Stimulated activated CD8-positive, alpha-beta memory T cell treated with anti-CD3 and anti-CD28 coated beads, Interleukin-12 subunit alpha, Interleukin-12 subunit beta, amount 100 ng/mL, for 1 hour (primary cell): ENCODE data around the gene PACC1.

Source experiments
- DNase-seq: peaks from one replicate; pipeline ENCODE4 v3.0.0-alpha.2; 2020; ENCODE audit warnings: low read depth

PACC1 gene

DNA sequence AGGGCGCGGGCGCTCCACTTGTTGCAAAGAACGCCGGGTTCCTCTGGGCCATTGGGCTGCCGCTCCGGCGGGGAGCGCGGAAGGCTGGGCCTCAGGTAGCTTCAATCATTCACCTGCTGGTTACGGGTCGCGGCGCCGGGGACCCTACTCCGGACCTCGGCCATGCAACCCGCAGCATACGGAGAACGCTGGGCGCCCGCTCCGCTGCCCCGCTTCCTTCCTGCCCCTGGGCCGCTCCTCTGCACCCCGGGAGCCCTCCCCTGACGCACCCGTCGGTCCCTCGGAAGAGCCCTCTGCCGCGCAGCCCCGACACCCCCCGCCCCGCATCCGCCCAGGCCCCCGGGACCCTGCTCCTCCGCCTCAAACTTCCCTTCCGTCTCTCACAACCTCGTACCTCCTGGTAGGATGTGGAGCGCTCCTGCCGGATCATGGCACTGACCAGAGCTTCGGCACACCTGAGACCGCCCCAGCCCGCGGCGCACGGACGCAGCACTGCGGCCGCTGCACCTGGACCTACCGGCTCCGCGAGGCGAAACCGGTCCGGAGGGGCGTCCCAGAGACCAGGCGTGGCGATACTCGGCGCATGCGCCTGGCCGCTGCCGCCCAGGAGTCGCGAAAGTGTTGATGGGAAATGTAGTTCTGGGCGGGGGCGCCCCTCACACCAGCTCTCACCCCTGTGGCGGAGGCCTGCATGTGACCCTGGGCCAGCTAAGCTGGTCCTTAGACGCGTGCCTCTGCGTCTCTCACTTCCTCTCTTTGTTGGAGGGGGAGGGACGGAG is at the start of gene PACC1:
Gene PACC1, minus strand, starts transcription at position 559 of the 779 bp plus-strand sequence. Its CDS starts 129 bp downstream, at position 430.
- peak; percentile 73 for DNase-seq

- DNase-seq, result no peak
Observed at GRCh38 chr1:212463565-212464285, 49.0 kb upstream of the PACC1 start.

GRCh38 chr1:212461916-212462660 is 47.4 kb upstream of the PACC1 start:
- DNase-seq, result no peak

GRCh38 chr1:212460376-212460775 is 45.7 kb upstream of the PACC1 start:
- DNase-seq, result no peak

DNA sequence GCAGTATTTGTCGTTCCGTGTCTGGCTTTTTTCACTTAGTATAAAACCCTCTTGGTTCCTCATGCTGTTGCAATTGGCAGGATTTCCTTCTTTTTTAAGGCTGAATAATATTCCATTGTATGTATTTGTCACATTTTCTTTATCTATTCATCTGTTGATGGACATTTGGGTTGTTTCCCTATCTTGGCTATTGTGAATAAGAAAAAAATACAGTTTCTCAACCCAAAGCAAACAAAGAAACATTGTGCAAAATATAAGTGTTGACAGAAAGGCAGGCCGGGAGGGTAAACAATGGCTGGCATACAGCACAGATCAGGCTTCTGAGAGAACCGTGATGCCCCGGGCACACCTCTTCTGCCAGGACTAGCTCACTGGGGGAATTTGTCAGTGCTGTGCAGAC is 45.0 kb upstream of the PACC1 start:
- DNase-seq, result no peak

DNA sequence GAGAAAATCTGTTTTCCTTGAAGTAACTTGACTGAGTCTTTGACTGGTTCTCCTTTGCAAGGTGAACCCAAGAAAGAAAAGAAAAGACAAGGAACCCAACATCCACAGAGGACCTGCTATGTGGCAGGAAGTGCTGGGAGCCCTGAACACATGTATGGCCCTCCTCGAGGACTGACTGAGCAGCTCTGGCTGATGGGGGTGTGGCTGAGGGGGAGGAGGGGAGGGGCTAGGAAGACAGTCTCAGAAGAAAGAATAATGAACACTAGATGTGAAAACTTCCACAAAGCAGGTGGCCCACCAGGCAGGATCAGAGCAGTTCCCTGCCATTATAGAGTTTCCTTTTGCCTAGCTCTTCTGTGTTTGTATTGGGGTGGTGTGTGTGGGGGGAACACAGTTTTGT is 44.1 kb upstream of the PACC1 start:
- no peak for DNase-seq

DNA sequence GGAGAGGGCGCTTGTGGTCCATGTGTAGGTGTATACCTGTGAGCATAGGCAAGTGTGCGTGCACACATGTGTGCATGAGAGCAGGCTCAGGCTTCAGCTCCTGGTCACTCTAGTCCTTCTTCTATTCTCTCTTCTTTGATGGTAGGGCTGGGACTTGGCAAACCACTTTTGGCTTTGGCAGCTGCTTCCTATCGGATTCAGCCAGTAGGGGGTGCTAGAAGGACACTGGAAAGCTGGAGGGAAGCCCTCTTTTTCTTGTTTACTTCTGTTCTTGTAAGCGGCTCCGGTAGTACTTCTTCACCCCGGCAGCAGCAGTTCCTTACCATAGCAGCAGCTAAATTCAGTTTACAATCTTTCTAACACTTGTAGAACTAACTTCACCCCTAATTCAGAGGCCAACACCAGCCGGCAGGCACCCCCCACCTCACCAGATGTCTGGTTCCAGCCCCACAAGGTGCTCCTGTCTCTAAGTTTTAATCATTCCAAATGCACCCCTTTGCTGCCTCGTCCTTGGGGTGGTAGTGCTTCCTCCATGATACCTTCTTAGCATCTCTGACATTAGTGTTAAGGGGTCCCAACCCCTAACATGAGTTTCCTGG is 43.2 kb upstream of the PACC1 start:
- DNase-seq, result no peak

DNA sequence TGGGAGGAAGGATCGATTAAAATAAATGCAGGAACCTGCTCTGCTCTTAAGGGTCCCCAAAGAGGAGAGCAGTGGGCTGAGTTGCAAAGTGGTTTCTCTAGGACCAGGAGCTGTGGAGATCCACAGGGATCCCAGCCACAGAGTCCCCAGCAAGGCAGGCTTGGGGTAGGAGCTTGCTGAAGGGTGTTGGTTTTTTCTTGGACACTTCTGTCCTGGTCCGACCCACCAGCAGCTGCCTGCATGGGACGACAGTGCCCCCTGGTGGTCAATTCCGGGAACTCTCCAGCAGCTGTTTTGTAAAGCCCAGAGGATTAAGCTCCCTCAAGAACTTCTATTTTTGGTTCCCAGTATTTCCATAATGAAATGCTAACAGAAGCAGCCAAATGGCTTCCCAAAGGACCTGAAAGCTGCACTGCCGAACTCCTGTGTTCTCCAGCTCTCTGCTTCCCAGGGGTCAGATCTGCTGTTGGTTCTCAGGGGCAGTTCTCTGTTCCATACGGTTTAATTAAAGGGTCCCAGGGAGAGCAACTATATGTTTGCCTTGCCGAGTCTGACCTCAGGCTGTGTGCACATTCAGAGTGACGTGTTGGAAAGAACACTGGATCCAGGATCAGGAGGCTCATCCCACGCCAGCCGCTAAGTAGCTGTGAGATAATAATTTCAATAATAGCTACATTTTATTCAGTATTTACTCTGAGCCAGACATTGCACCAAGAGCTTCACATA is 41.3 kb upstream of the PACC1 start:
- peak; percentile 77 for DNase-seq

DNA sequence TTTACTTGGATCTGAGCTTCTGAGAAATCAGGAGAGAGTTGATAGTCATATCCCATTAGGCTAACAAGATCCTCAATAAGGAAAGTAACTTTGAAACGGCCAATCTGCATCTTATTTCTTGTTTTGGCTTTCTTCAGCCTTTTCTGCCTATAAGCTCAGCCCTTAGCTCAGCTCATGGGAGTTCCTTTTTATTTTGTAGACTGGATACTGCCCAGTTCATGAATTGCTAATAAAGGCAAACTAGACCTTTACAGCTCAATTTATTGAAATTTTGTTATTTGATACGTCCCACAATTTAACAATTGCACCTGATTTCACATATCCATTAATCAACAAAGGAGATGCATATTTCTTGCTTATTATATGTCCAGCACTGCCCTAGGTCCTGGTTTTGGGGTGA is 40.7 kb upstream of the PACC1 start:
- no peak for DNase-seq

- DNase-seq, result no peak
Observed at GRCh38 chr1:212454741-212455140, 40.1 kb upstream of the PACC1 start.

DNA sequence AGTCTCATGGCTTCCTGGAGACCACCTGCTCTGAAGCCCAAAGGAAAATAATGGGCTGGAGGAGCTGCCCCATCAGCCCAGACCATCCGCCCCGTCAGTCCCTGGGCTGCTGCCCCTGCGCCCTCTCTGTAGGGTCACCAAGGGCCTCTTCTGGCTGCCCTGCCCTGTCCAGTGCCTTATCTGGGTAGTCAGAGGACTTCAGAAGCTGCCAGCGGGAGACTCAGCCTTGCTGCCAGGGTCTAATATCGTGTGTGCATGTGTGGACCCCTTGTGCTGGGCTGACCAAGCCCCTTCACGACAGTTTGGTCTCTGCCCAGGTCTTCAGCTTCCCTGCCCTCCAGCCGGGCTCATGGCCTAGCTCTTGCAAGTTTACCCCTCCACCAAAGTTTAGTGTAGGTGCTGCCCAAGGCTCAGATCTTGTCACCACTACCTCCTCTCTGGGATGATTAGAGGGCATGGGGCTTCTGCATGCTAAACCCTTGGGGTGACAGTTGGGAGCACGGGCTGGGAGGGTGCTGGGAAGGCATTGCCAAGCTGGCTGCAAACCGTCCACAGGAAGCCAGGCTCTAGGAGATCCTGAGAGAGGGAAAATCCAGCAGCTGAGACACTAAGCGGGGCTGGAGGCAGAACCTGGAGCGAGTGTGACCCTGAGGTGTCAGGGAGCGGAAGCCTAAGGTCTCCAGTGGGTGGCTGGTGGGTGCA is 38.6 kb upstream of the PACC1 start:
- DNase-seq, result no peak

- no peak for DNase-seq
Observed at GRCh38 chr1:212452323-212453155, 37.9 kb upstream of the PACC1 start.

DNA sequence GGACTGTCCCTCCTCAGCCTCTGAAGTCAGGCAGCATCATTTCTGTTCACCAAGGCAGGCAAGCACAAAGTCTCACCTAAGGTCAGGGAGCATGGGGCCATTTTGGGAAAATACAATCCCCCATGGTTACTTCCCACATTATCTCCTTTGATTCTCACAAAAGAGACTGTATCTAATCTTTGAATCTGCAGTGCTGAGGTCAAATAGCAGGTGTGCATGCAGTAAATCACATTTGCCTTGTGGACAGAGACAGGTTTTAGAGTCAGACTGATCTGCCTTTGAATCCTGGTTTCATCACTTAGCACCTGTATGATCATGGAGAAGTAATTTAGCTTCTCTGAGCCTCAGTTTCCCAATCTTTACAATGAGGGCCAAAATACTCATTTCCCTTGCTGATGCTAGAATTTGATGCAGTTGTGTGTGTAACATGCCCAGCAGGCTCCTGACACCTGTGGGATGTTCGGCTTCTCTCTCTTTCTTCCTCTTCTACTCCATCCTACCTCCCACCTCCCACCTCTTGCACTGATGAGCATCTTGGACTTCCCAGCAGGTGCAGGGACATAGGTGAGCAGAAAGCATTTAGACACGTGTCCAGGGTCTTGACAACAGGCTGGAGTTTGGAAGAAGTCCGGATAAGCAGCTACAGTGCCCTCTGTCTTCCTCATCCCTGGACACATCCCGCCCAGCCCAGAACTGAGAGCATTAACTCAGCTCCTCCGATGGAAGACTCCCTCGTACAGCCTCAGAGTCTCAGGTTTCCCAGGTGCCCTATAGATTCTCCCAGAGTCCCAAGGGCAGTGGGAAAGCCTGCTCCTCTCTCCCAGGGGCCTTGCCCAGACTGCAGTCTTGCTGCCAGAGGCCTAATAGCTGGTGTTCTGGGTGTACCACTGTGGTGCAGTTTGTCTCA is 37.0 kb upstream of the PACC1 start:
- DNase-seq, result no peak

DNA sequence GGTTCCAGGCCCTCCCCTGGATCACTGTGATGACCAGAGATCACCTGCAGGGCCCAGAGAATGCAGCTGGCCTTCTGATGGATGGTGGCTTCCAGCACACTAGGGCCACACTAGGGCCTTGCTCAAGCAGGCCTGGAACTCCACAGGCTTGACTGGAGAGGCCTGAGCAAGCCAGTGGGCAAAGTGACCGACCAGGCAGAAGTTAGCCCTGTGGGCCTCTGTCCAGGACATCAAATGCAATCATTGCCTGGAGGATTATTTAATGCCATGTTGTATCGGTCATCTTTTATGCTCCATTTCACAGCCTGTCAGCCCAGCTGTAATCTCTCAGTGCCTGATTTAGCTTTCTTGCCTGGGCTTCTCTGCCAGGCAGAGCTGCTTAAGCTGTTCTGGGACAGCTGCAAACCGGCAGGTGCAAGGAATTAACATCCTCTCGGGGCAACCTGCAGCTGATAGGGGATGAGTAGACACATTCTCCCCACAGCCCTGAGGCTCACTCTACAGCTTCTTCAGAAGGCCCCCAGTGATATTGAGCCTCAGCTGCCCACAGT is 35.7 kb upstream of the PACC1 start:
- DNase-seq, result no peak

DNA sequence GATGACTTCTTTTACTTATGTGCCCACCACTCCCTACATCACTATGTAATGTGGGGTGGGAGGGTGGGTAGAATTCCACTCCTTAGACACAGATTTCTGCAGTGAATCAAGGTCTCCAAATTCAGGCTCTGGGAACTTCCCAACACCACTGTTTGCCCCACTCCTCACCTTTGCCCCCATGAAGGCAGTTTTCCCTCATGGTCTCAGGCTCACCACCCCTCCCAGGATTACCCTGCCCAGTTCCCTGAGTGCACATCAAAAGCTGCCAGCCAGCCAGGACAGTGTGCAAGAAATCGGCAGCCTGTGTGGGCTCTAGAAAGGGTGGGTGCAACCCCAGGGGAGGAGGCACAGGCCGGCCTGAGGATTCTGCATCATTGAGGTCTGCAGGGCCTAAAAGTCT is 32.8 kb upstream of the PACC1 start:
- no peak for DNase-seq

DNA sequence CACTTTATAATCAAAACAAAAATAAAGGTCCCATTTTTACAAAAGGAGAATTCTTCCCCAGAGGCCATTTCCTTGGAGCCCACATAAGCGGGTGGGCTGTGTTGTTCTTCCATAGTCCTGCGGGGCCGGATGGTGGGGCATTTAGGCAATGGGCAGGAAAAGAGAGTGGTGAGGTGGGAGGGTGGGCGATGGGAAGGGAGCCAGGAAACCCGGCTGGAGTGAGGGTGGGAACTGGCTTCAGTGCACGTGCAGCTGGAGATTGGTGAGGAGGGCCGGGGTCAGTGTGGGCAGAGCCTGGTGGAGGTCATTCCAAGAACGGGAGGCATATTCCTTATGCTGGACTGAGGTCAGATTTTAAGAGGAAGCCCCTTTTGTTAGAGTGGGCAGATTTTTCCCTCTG is 31.6 kb upstream of the PACC1 start:
- no peak for DNase-seq

- DNase-seq, result no peak
Observed at GRCh38 chr1:212442408-212442807, 27.7 kb upstream of the PACC1 start.

DNA sequence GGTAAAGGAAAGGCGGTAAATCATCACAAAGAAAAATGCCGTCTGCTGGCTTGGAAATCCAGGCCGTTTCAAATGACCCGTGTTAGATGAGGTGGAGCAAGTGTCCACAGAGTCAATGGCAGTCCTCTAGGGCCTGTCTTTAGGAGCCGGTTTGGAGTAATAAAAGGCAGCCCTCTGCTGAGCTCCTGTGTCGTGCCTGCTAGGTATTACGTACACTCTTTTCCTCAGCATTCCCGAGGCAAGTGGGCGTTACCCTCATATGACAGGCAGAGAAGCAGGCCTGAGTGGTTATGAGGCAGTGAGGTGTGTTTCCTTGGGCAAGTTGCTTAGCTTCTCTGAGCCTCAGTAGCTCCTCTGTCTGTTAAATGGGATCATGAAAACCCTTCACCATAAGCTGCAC is 25.7 kb upstream of the PACC1 start:
- DNase-seq, result no peak

DNA sequence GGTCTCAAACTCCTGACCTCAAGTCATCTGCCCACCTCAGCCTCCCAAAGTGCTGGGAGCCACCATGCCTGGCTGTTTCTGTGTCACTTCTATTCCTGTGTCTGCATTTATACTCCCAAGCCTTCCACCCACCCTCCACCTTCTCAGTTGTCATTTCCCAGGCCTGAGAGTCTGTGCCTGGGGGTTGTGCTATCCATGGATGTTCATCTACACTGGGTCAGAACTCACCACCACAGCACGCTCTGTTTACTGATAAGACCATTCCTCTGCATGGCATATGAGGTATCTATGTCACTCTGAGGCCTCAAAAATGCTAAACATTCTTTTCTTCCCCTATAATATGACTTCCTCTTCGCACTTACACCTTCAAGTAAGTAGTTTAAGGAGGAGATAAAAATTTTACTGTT is 24.1 kb upstream of the PACC1 start:
- no peak for DNase-seq
